ENCODE measurements around the gene FAM3D. TPM values are rescaled to one million over a fixed set of nuclear protein-coding genes. Genes with fewer than 3 reads are reported as not detected.

FAM3D gene
- polyA plus RNA-seq, 2 of the 4 experiments (the other 2 are of a cell fraction), result not detected

DNA sequence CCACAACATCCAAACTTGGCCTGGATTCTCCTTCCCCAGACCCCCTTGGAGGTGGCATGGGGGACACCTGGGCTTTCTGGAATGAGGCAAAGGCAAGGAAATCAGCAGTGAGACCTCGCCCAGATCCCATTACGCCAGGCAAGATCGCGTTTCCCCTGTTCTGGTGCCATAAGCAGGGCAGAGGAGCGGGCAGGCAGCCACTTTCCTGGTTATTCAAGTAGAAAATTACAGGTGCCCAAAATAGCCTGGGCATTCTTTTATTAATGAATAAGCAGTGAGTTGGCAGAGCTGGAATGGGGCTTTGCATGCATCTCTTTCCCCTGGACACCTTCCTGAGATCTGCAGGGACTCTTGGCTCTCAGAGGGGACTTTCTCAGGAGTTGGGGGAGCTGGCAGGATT lies 57.9 kb downstream of the FAM3D start:
- POLR2A ChIA-PET, result no interaction called here
- H3K4me1 ChIP-seq, result no peaks in the 10 kb centered on the region
- no peak overlapping the region for H3K4me2 ChIP-seq
- TF ChIP-seq HOXA7 (CRISPR knock-in tag; IDR thresholded peaks at IDR 0.05) (no peak), EP300 (IDR thresholded peaks at IDR 0.05) (no peak), FOXS1 (CRISPR knock-in tag; IDR thresholded peaks at IDR 0.05) (no peak), NR3C1 (IDR thresholded peaks at IDR 0.05) (no peak), ATOH8 (CRISPR knock-in tag; IDR thresholded peaks at IDR 0.05; ENCODE audit: low read depth) (no peak)
- no peak for FAIRE-seq
- ATAC-seq, result no peak
- H3K27ac ChIP-seq, result no peak overlapping the region
- CTCF ChIA-PET, result no interaction called here
- WGBS (ENCODE audit: missing lambda C conversion rate), result 69% methylated on average over 5 of the region's 5 CpGs
- no peak for DNase-seq (ENCODE audit: low read depth in 1 of 2, low spot score in 1 of 2)
- no peaks in the 10 kb centered on the region for H3K9me3 ChIP-seq
- H3K4me3 ChIP-seq, result no peak overlapping the region

GRCh38 chr3:58607816-58608215 lies 58.8 kb downstream of the FAM3D start:
- 45% methylated on average over 4 of the region's 4 CpGs for WGBS (ENCODE audit: missing lambda C conversion rate)
- DNase-seq (ENCODE audit: low read depth in 1 of 2, low spot score in 1 of 2), result no peak
- no peak overlapping the region for H3K27ac ChIP-seq

GRCh38 chr3:58606693-58607092 lies 59.9 kb downstream of the FAM3D start:
- ChIA-PET CTCF (interaction anchor here (1.2 kb wide), 1 partner anchor 9 kb away, joined by 3 read pairs; no protein-coding TSS in a partner anchor), POLR2A (no interaction called here)
- WGBS (ENCODE audit: missing lambda C conversion rate), result 57% methylated on average over 1 of the region's 1 CpG
- no peak for ATAC-seq
- Histone ChIP-seq H3K9me3 (no peaks in the 10 kb centered on the region), H3K4me1 (no peaks in the 10 kb centered on the region), H3K4me2 (no peak overlapping the region), H3K4me3 (no peak overlapping the region), H3K27ac (no peak overlapping the region)
- TF ChIP-seq FOSL2 (IDR thresholded peaks at IDR 0.05) (no peak), FOSL2 (CRISPR knock-in tag; IDR thresholded peaks at IDR 0.05) (no peak), HOXB13 (CRISPR knock-in tag; IDR thresholded peaks at IDR 0.05; ENCODE audit: low read depth) (no peak)
- no peak for FAIRE-seq
- no peak for DNase-seq (ENCODE audit: low read depth in 1 of 2, low spot score in 1 of 2)

More at GRCh38 chr3:58607816-58608215, 58.8 kb downstream of the FAM3D start:
- no peak overlapping the region for H3K4me2 ChIP-seq
- ATAC-seq (no peak), FAIRE-seq (no peak)
- no peak overlapping the region for H3K4me3 ChIP-seq
- ChIA-PET POLR2A (no interaction called here), CTCF (interaction anchor here (1.2 kb wide), 1 partner anchor 8 kb away, joined by 3 read pairs; no protein-coding TSS in a partner anchor)
- no peaks in the 10 kb centered on the region for H3K9me3 ChIP-seq
- TF ChIP-seq PBX3 (IDR thresholded peaks at IDR 0.05) (no peak), ZFP36 (IDR thresholded peaks at IDR 0.05; ENCODE audit: borderline replicate concordance, partially characterized antibody) (no peak), JUN (IDR thresholded peaks at IDR 0.05) (no peak), MYC (IDR thresholded peaks at IDR 0.05; ENCODE audit: borderline replicate concordance, low read length) (no peak), ZC3H11A (IDR thresholded peaks at IDR 0.05) (no peak)
- TF ChIP-seq, protein P1, sequence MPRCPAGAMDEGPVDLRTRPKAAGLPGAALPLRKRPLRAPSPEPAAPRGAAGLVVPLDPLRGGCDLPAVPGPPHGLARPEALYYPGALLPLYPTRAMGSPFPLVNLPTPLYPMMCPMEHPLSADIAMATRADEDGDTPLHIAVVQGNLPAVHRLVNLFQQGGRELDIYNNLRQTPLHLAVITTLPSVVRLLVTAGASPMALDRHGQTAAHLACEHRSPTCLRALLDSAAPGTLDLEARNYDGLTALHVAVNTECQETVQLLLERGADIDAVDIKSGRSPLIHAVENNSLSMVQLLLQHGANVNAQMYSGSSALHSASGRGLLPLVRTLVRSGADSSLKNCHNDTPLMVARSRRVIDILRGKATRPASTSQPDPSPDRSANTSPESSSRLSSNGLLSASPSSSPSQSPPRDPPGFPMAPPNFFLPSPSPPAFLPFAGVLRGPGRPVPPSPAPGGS (IDR thresholded peaks at IDR 0.05), result no peak
- H3K4me1 ChIP-seq, result no peaks in the 10 kb centered on the region

DNA sequence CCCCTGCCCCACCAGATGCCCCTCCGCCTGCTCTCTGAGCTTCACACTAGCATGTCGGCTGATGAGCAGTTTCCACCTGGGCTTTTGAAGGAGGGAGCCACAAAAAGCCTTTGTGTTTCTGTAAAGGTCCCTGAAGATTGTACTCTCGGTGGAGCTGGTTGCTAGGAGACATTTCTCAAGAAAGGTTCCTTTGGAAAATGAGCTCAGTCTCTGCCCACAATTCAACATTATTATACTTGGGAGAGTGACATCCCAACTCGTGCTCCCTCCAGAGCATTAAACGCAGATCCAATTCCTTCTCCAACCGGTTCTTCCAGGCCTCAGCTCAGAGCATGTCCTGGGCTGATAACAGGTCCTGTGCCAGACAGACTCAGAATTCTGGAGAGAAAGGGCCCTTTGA lies 62.5 kb downstream of the FAM3D start:
- no peak overlapping the region for H3K4me3 ChIP-seq
- CTCF ChIA-PET, result interaction anchor here (0.7 to 1.5 kb wide), 4 partner anchors 11 to 38 kb away, joined by 3 to 4 read pairs (median 4); no protein-coding TSS in a partner anchor
- DNase-seq (ENCODE audit: low read depth in 1 of 2, low spot score in 1 of 2) (no peak), FAIRE-seq (no peak), ATAC-seq (no peak)
- no peak for TF ChIP-seq NFE2L2 (conservative IDR thresholded peaks at IDR 0.05; ENCODE audit: low read length)
- TF ChIP-seq POLR2AphosphoS2 (conservative IDR thresholded peaks at IDR 0.05; ENCODE audit: low read length), result no peak
- TF ChIP-seq PHF8 (IDR thresholded peaks at IDR 0.05; ENCODE audit: borderline replicate concordance, low read depth), result no peak
- no peak for TF ChIP-seq CBX2 (IDR thresholded peaks at IDR 0.05; ENCODE audit: borderline replicate concordance, low read depth)
- no peak overlapping the region for H3K27ac ChIP-seq
- H3K4me1 ChIP-seq, result no peaks in the 10 kb centered on the region
- no peak overlapping the region for H3K4me2 ChIP-seq
- no peaks in the 10 kb centered on the region for H3K9me3 ChIP-seq
- POLR2A ChIA-PET, result no interaction called here
- 61% methylated on average over 5 of the region's 6 CpGs for WGBS (ENCODE audit: missing lambda C conversion rate)

Measured in A549 (cell line).